ENCODE measurements around the gene WDR72.

DNA sequence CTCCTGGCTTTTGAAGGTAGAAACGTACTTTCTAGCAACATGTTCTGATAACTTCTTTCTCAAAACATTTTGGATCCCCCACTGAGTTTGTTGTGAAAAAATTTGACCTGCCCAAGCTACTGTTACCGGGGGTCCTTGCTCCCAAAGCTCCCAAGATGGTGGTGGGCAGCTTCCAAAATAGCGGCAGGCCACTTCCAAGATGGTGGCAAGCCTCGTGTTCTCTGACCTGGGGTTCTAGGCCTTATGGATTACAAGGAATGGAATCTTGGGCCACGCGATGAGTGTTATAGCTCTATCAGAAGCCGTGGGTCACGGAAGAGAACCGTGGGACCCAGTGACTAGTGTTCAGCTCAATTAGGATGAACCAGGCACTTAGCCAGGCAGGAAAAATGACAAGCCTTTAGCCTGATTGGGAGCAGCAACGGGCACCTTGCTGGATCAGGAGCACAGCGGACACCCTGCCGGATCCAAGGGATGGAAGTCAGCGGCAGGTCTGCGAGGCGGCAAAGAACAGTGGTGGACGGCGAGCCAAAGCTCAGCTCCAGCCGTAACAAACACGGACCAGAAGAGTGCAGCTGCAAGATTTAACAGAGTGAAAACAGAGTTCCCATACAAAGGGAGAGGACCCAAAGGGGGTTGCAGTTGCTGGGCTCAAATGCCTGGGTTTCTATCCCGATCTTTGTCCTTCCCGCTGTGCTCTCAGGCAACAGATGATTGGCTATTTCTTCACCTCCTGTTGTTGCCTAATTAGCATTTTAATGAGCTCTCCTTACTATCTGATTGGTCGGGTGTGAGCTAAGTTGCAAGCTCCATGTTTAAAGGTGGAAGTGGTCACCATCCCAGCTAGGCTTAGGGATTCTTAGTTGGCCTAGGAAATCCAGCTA lies 133.3 kb downstream of the WDR72 start:
- TF ChIP-seq ZNF747 (CRISPR knock-in tag; IDR thresholded peaks at IDR 0.05; ENCODE audit: borderline replicate concordance) (no peak), ZFP36L1 (CRISPR knock-in tag; IDR thresholded peaks at IDR 0.05) (no peak), SP1 (IDR thresholded peaks at IDR 0.05) (no peak), SP1 (CRISPR knock-in tag; IDR thresholded peaks at IDR 0.05) (no peak), ZMYM4 (CRISPR knock-in tag; IDR thresholded peaks at IDR 0.05) (no peak), ZBED4 (CRISPR knock-in tag; IDR thresholded peaks at IDR 0.05; ENCODE audit: borderline replicate concordance) (no peak), ZNF784 (CRISPR knock-in tag; IDR thresholded peaks at IDR 0.05; ENCODE audit: borderline replicate concordance) (no peak), RFXAP (CRISPR knock-in tag; IDR thresholded peaks at IDR 0.05; ENCODE audit: borderline replicate concordance) (no peak), ZNF776 (CRISPR knock-in tag; IDR thresholded peaks at IDR 0.05) (no peak), SIN3A (IDR thresholded peaks at IDR 0.05; ENCODE audit: borderline replicate concordance, low read depth, low read length) (no peak), SIN3B (IDR thresholded peaks at IDR 0.05; ENCODE audit: low read length) (no peak), NFE2L1 (CRISPR knock-in tag; IDR thresholded peaks at IDR 0.05; ENCODE audit: borderline replicate concordance) (no peak), NR3C1 (CRISPR knock-in tag; IDR thresholded peaks at IDR 0.05) (no peak), ZNF24 (IDR thresholded peaks at IDR 0.05) (no peak)

All from HepG2 (cell line).